K562 (cell line): ENCODE measurements around the gene NAGLU. TPM values are rescaled to one million over a fixed set of nuclear protein-coding genes. Genes with fewer than 3 reads are reported as not detected.

ENCODE experiments used
- ATAC-seq: fragments of 200-7000 bp; cut with Tn5 transposase; 3 replicates; pipeline ENCODE4 v1.9.1; 2020; ENCODE audit warnings: moderate library complexity
- BruUV-seq: library from RNA; stranded (reverse); fragments of 400-500 nt; replicated peaks from 2 replicates; lab custom pipeline; 2021; lab: Mats Ljungman, UMichigan
- CTCF ChIA-PET: fragments of 300-600 bp; formaldehyde crosslinking; extraction: SDS; loops from one replicate; lab custom pipeline; 2021; ENCODE audit warnings: low intra/inter-chr PET ratio; lab: Yijun Ruan, JAX
- POLR2A ChIA-PET: fragments of 300-600, 350-650 bp; sonication (Branson Sonifier 250); formaldehyde crosslinking; extraction: SDS; loops from one replicate; lab custom pipeline; 2021; ENCODE audit warnings: antibody characterized with exemption, inconsistent platforms; lab: Yijun Ruan, JAX
- DNase-seq, 4 experiments: peaks; one replicate each; pipeline versions ENCODE4 v3.0.0 to v3.0.0-alpha.2; 2011 to 2018; ENCODE audit warnings: low spot score in 3 of 4, mixed read lengths in 3 of 4; ENCODE audit errors: extremely low read depth in 1 of 4
- FAIRE-seq: peaks from 2 replicates; lab custom pipeline; 2011; peaks lifted over from hg19 to GRCh38; lab: Jason Lieb, UNC
- H2AFZ ChIP-seq: 2 replicates; pipeline ENCODE4 v1.6.0; 2011; ENCODE audit warnings: low read depth, low read length, control low read depth, inconsistent platforms
- H3K27ac ChIP-seq: fragments of 200-600 bp; 3 replicates; pipeline ENCODE4 v1.8.0; 2011; ENCODE audit warnings: low read depth, mild to moderate bottlenecking, control low read depth, inconsistent platforms, low read length, moderate library complexity, mixed read lengths; ENCODE audit errors: extremely low read depth
- H3K27me3 ChIP-seq, 2 experiments: fragments of 300-600 bp in 1 of 2; 2 replicates in 1 of 2; 3 replicates in 1 of 2; pipeline versions ENCODE4 v1.6.0 to v1.8.0; 2011; ENCODE audit warnings: inconsistent platforms in 2 of 2, low read length in 2 of 2, mild to moderate bottlenecking in 1 of 2, mixed read lengths in 1 of 2, moderate library complexity in 1 of 2; ENCODE audit not compliant: control insufficient read depth in 2 of 2, insufficient read depth in 2 of 2
- H3K36me3 ChIP-seq: fragments of 300-600 bp; 3 replicates; pipeline ENCODE4 v1.8.0; 2011; ENCODE audit warnings: mild to moderate bottlenecking, low read length, inconsistent platforms; ENCODE audit not compliant: control insufficient read depth, insufficient read depth
- H3K4me1 ChIP-seq, 2 experiments: fragments of 200-600 bp in 1 of 2; replicated peaks in 1 of 2; 2 replicates in 1 of 2; 3 replicates in 1 of 2; pipeline versions ENCODE4 v1.5.1 to v1.8.0; 2011; ENCODE audit warnings: inconsistent platforms in 2 of 2, low read length in 2 of 2, mild to moderate bottlenecking in 1 of 2, mixed read lengths in 1 of 2, moderate library complexity in 1 of 2; ENCODE audit not compliant: control insufficient read depth in 2 of 2, insufficient read depth in 2 of 2
- H3K4me2 ChIP-seq: 2 replicates; pipeline ENCODE4 v1.6.1; 2011; ENCODE audit warnings: low read length, control low read depth, inconsistent platforms, mixed read lengths; ENCODE audit not compliant: insufficient read depth
- H3K4me3 ChIP-seq: fragments of 200-600 bp; sonication (generic), shearing (Covaris generic); 2 replicates; pipeline ENCODE4 v1.5.1; 2016; ENCODE audit warnings: control low read depth, inconsistent platforms
- H3K79me2 ChIP-seq: fragments of 200-600 bp; 3 replicates; pipeline ENCODE4 v1.8.0; 2011; ENCODE audit warnings: low read length, inconsistent platforms; ENCODE audit not compliant: control insufficient read depth, insufficient read depth
- H3K9ac ChIP-seq, 2 experiments: 2 replicates each; pipeline versions ENCODE4 v1.6.0 to v1.6.1; 2011; ENCODE audit warnings: low read depth in 2 of 2, low read length in 2 of 2, control low read depth in 1 of 2, inconsistent platforms in 1 of 2, mild to moderate bottlenecking in 1 of 2, mixed read lengths in 1 of 2; ENCODE audit not compliant: insufficient read depth in 1 of 2
- H3K9me1 ChIP-seq: one replicate; pipeline ENCODE4 v1.6.0; 2011; ENCODE audit warnings: inconsistent platforms, mild to moderate bottlenecking, low read length, moderate library complexity; ENCODE audit not compliant: control insufficient read depth, insufficient read depth
- H3K9me3 ChIP-seq: replicated peaks from 2 replicates; pipeline ENCODE4 v1.5.1; 2011; ENCODE audit warnings: low read depth, low read length, inconsistent platforms; ENCODE audit not compliant: control insufficient read depth, insufficient read depth
- H4K20me1 ChIP-seq: replicated peaks from 2 replicates; pipeline ENCODE4 v1.6.1; 2011; ENCODE audit warnings: low read length, inconsistent platforms, mixed read lengths; ENCODE audit not compliant: control insufficient read depth, insufficient read depth
- ARID3B ChIP-seq: fragments of 250-450 bp; sonication (Bioruptor Pico); IDR thresholded peaks from 2 replicates; pipeline ENCODE4 v1.4.0; 2020; ENCODE audit warnings: borderline replicate concordance
- CREBBP ChIP-seq: IDR thresholded peaks from one replicate; pipeline ENCODE4 v1.6.1; 2012; ENCODE audit warnings: low read depth, mild to moderate bottlenecking, control low read depth, inconsistent platforms, low read length
- CTCFL ChIP-seq: IDR thresholded peaks from 2 replicates; pipeline ENCODE4 v1.6.1; 2011; ENCODE audit warnings: borderline replicate concordance, low read depth, mild to moderate bottlenecking, moderate library complexity, low read length; ENCODE audit not compliant: insufficient read depth, poor library complexity, severe bottlenecking
- CXXC5 ChIP-seq: fragments of 250-450 bp; sonication (Bioruptor Pico); IDR thresholded peaks from 2 replicates; pipeline ENCODE4 v1.8.0; 2022; ENCODE audit warnings: inconsistent platforms, mild to moderate bottlenecking, moderate library complexity
- E2F5 ChIP-seq: sonication (generic); formaldehyde crosslinking; IDR thresholded peaks from 2 replicates; pipeline ENCODE4 v1.8.0; 2022; ENCODE audit warnings: mild to moderate bottlenecking, missing genetic modification reagents
- FOXM1 ChIP-seq, 2 experiments: fragments of 450-650 bp in 1 of 2; sonication (generic) in 1 of 2; formaldehyde crosslinking in 1 of 2; IDR thresholded peaks; 2 replicates each; pipeline versions ENCODE4 v1.6.1 to v1.9.0; 2017 to 2022; ENCODE audit warnings: low read depth in 2 of 2, mild to moderate bottlenecking in 2 of 2, missing genetic modification reagents in 1 of 2, moderate library complexity in 1 of 2
- GTF2F1 ChIP-seq: IDR thresholded peaks from 2 replicates; pipeline ENCODE4 v1.6.1; 2011; ENCODE audit warnings: low read depth, low read length, improper control_type of control experiment
- NELFE ChIP-seq: IDR thresholded peaks from 2 replicates; pipeline ENCODE4 v1.6.1; 2011; ENCODE audit warnings: mild to moderate bottlenecking; ENCODE audit not compliant: insufficient read depth, insufficient read length
- PTRF ChIP-seq: fragments of 450-650 bp; IDR thresholded peaks from 2 replicates; pipeline ENCODE4 v1.6.1; 2016; ENCODE audit warnings: mild to moderate bottlenecking, missing genetic modification characterization, missing compliant biosample characterization
- SMC3 ChIP-seq: conservative IDR thresholded peaks from 2 replicates; pipeline ENCODE4 v1.6.1; 2011; ENCODE audit warnings: low read depth, low read length, improper control_type of control experiment; ENCODE audit not compliant: insufficient read depth
- STAT5A ChIP-seq: IDR thresholded peaks from 2 replicates; pipeline ENCODE4 v1.6.1; 2012; ENCODE audit warnings: low read length, inconsistent platforms, borderline replicate concordance
- TAF1 ChIP-seq: IDR thresholded peaks from 2 replicates; pipeline ENCODE4 v1.6.1; 2011; ENCODE audit warnings: mild to moderate bottlenecking, low read length, moderate library complexity; ENCODE audit not compliant: insufficient read depth, control insufficient read depth, severe bottlenecking; ENCODE audit errors: extremely low read depth
- TAF9B ChIP-seq: fragments of 450-650 bp; IDR thresholded peaks from 2 replicates; pipeline ENCODE4 v1.6.1; 2018; ENCODE audit warnings: mild to moderate bottlenecking; ENCODE audit not compliant: partially characterized antibody
- TCF7 ChIP-seq: sonication (generic); IDR thresholded peaks from 2 replicates; pipeline ENCODE4 v1.6.1; 2016; ENCODE audit warnings: antibody characterized with exemption, borderline replicate concordance
- ZNF280A ChIP-seq: fragments of 450-650 bp; IDR thresholded peaks from 2 replicates; pipeline ENCODE4 v1.6.1; 2018; ENCODE audit warnings: mild to moderate bottlenecking, low read depth; ENCODE audit not compliant: partially characterized antibody
- WGBS: fragments of 100-300 bp; shearing (Covaris generic); methylation state at CpG from one replicate; pipeline ENCODE4 v1.1.6; 2016; ENCODE audit warnings: low coverage, mixed read lengths; ENCODE audit not compliant: insufficient coverage; ENCODE audit errors: missing lambda C conversion rate; 5-methylcytosine and 5-hydroxymethylcytosine counted together
- in situ Hi-C: fragments of 300-500 bp; cut with MboI; formaldehyde crosslinking; loops from 4 replicates; pipeline ENCODE4 v1.15.0; 2018; ENCODE audit warnings: inconsistent platforms, mixed read lengths
- intact Hi-C: fragments of 100-400 bp; cut with micrococcal nuclease; formaldehyde crosslinking; loops from 2 replicates; pipeline ENCODE4 v1.14.2; 2022
- polyA plus RNA-seq, 8 experiments: library from polyadenylated mRNA; depleted of rRNA in 4 of 8; stranded (reverse) in 5 of 8; unstranded in 3 of 8; fragments of >200 nt; fragmentation: Nextera tagmentation in 2 of 8; fragmentation: Illumina TruSeq in 1 of 8; extraction: Ambion mirVana in 2 of 8; extraction: Trizol in 1 of 8; gene quantifications; 2 replicates each; pipeline versions ENCODE4 v1.2.1 to v1.2.3, GENCODE V29; 2011 to 2014; ENCODE audit warnings: inconsistent platforms in 1 of 8, missing spikeins in 1 of 8
- total RNA-seq, 7 experiments: library from RNA; depleted of rRNA in 6 of 7; stranded (reverse); fragments of >200 nt in 6 of 7; fragmentation: Illumina TruSeq in 2 of 7; extraction: Trizol in 2 of 7; gene quantifications; 2 replicates each; pipeline versions ENCODE4 v1.2.1 to v1.2.3, GENCODE V29; 2011 to 2021; ENCODE audit warnings: low replicate concordance in 1 of 7

Gene NAGLU
- total and polyA plus RNA-seq, 9 of the 15 experiments (the other 6 are each of a cell fraction or from before 2014, with no cell fraction given) = 0.04 to 21.5 (median 8.5) TPM

- TF ChIP-seq ARID3B (no peak), TAF1 (no peak), SMC3 (no peak), STAT5A (peak; percentile 46; the same call in 1 of the 2 replicates), CREBBP (no peak), E2F5 (CRISPR knock-in tag) (no peak)
These were observed 42.7 kb upstream of the NAGLU start (continued) for GRCh38 chr17:42493319-42493718.

- CTCF ChIA-PET = no interaction called here
- no peak for FAIRE-seq
- 76% methylated on average over 4 of the region's 4 CpGs for WGBS
- no peak for TF ChIP-seq TCF7
- TF ChIP-seq ZNF280A = no peak
- TF ChIP-seq CXXC5 (CRISPR knock-in tag) = no peak
- no peak for TF ChIP-seq GTF2F1
- TF ChIP-seq PTRF (tag) = no peak
- no peak for TF ChIP-seq NELFE
- TF ChIP-seq CTCFL = no peak
- no peak for TF ChIP-seq TAF9B
- TF ChIP-seq FOXM1 (IDR thresholded peaks at IDR 0.05; ENCODE audit: low read depth) = no peak
- no peak for TF ChIP-seq FOXM1 (CRISPR knock-in tag; IDR thresholded peaks at IDR 0.05; ENCODE audit: low read depth)
These were observed 41.4 kb upstream of the NAGLU start for GRCh38 chr17:42494673-42495072.

More at GRCh38 chr17:42494673-42495072, 41.4 kb upstream of the NAGLU start:
- Histone ChIP-seq H2AFZ (no peak overlapping the region), H3K9ac (no peak overlapping the region), H3K27ac (no peak overlapping the region), H4K20me1 (no peaks in the 10 kb centered on the region), H3K4me1 (no peaks in the 10 kb centered on the region; a peak in 2 of 5 replicates), H3K9me1 (no peaks in the 10 kb centered on the region), H3K36me3 (peaks cover 86% of the 10 kb centered on the region), H3K4me3 (no peak overlapping the region), H3K27me3 (no peaks in the 10 kb centered on the region), H3K9me3 (no peaks in the 10 kb centered on the region), H3K4me2 (no peak overlapping the region), H3K79me2 (no peaks in the 10 kb centered on the region)
- intact Hi-C loops = no loop called here
- no peak for DNase-seq
- TSS peak; percentile 11 for BruUV-seq
- in situ Hi-C loops = no loop called here
- ATAC-seq = no peak
- POLR2A ChIA-PET = interaction anchor here (0.6 to 2.6 kb wide), 5 partner anchors 12 to 473 kb away, joined by 3 to 9 read pairs (median 5); no protein-coding TSS in a partner anchor
